GM06990 (cell line): Measurements from ENCODE around the gene KIF2A.

Source experiments
- DNase-seq: peaks from one replicate; pipeline ENCODE4 v3.0.0-alpha.2; 2011; ENCODE audit not compliant: insufficient read length; ENCODE audit errors: extremely low read depth
- H3K27me3 ChIP-seq: replicated peaks from 2 replicates; pipeline ENCODE4 v1.6.0; 2011; ENCODE audit warnings: low read length; ENCODE audit not compliant: control insufficient read depth, insufficient read depth
- H3K36me3 ChIP-seq: 2 replicates; pipeline ENCODE4 v1.5.1; 2011; ENCODE audit warnings: low read length; ENCODE audit not compliant: control insufficient read depth, insufficient read depth
- H3K4me3 ChIP-seq: replicated peaks from 2 replicates; pipeline ENCODE4 v1.5.1; 2011; ENCODE audit warnings: low read depth, mild to moderate bottlenecking, control low read depth, low read length
- TF ChIP-seq, protein P1 (sequence below): IDR thresholded peaks from 2 replicates; pipeline ENCODE4 v1.5.1; 2011; ENCODE audit warnings: low read length, control low read depth, mild to moderate bottlenecking, inconsistent platforms; ENCODE audit not compliant: insufficient read depth, poor library complexity, severe bottlenecking

KIF2A gene

DNA sequence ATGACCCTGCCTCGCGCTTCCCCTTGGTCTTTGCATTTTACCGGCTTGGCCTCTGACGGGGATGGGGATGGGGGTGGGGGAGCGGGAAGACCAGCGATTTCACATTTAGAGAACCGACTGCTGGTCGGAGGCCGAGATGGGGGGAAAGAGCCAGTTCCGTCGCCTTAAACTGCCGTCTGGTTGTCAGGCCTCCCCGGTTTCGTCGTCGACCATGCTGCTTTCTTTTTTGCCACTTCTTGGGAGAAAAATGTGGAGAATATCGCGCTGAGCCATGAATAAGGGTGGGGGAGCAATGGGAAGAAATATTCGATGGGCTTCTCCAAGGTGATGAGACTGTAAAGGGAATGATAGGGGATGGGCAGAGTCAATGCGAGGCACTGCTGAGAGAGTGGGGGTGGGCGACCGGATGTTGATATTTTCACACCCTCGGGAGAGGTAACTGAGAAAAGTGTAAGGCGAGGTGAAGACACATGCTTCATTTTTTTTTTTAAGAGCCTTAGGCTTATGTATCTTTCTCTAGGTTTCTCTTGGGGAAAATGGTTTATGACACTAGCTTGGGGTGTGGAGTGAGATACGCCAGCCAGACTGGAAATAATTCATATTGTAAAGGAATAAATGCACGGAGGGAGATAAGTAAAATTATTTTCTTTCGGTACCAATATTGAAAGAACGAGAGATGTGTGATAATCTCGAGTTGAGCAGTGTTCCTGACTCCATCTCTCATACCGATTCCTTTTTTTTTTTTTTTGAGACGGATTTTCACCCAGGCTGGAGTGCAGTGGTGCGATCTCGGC, 1.1 kb downstream of the KIF2A start:
- peak; percentile 72 for DNase-seq
- TF ChIP-seq, protein P1, sequence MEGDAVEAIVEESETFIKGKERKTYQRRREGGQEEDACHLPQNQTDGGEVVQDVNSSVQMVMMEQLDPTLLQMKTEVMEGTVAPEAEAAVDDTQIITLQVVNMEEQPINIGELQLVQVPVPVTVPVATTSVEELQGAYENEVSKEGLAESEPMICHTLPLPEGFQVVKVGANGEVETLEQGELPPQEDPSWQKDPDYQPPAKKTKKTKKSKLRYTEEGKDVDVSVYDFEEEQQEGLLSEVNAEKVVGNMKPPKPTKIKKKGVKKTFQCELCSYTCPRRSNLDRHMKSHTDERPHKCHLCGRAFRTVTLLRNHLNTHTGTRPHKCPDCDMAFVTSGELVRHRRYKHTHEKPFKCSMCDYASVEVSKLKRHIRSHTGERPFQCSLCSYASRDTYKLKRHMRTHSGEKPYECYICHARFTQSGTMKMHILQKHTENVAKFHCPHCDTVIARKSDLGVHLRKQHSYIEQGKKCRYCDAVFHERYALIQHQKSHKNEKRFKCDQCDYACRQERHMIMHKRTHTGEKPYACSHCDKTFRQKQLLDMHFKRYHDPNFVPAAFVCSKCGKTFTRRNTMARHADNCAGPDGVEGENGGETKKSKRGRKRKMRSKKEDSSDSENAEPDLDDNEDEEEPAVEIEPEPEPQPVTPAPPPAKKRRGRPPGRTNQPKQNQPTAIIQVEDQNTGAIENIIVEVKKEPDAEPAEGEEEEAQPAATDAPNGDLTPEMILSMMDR = no peak
- H3K4me3 ChIP-seq = peak overlapping the region; percentile 90
- no peaks in the 10 kb centered on the region for H3K36me3 ChIP-seq
- no peaks in the 10 kb centered on the region for H3K27me3 ChIP-seq

DNA sequence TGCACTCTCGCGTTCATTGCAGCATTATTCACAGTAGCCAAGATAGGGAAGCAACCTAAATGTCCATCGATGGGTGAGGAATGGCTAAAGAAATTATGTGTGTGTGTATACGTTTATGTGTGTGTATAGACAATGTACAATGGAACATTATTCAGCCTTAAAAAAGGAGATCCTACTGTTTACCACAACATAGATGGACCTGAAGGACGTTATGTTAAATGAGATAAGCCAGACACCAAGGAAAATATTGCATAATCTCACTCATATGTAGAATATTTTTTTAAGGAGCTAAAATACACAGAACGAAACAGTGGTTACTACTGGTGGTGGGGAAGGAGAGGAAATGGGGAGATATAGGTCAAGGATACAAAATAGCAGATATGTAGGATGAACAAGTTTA, 2.4 kb downstream of the KIF2A start:
- H3K36me3 ChIP-seq = no peaks in the 10 kb centered on the region
- no peaks in the 10 kb centered on the region for H3K27me3 ChIP-seq
- TF ChIP-seq, protein P1 = no peak
- DNase-seq = no peak
- H3K4me3 ChIP-seq = peak overlapping the region; percentile 90

DNA sequence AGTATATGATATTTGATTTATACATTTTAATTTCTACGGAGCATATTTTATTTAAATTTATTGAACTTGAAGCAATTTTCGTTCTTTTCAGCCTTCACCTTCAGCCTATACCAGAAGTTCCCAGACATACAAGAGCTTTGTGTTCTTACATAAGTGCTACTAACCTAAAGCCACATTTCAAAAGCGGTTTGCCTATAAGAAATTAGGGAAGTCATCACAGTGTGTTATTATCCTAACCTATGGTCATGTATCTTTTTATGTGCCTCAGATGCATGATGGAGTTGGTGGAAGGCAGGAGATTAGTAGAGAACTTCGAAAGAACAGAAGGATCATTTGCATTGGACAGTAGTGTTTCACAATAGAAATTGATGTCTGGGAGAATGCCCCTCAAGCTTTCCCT, 3.1 kb downstream of the KIF2A start:
- TF ChIP-seq, protein P1 = no peak
- H3K27me3 ChIP-seq = no peaks in the 10 kb centered on the region
- DNase-seq = no peak
- H3K36me3 ChIP-seq = no peaks in the 10 kb centered on the region
- no peak overlapping the region for H3K4me3 ChIP-seq

DNA sequence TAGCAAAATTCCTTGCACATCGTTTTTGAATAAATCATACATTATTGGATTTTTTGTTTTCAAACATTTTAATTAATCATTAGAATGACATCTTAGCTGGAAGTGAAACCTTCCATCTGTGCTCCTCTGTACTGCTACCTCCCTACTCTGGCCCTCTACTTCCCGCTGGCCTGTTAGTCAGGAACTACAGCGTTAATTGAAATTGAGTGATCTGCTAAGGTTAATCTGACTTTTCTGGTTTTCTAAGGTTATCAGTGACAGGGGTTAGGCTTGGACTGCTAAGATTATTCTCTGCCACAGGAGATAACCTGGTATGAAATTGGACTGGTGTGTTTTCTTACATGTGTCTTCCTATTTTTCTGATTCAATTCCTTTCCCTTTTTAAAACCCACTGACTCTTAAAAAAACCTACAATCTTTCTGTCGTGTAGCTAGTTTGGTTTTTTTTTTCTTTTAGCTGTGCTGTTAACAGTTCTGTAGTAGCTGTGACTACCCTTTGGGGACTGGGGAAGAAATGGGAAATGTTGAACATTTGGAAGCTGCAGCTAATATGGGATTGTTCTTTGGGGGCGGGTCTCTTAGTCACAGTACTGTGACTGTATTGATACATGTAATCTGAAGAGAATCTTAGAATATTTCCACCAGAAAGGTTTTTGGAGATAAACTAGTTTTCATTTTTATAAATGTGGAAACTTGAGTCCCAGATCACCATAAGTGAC, 4.6 kb downstream of the KIF2A start:
- Histone ChIP-seq H3K27me3 (no peaks in the 10 kb centered on the region), H3K36me3 (no peaks in the 10 kb centered on the region), H3K4me3 (no peak overlapping the region)
- TF ChIP-seq, protein P1 = no peak
- DNase-seq = no peak

DNA sequence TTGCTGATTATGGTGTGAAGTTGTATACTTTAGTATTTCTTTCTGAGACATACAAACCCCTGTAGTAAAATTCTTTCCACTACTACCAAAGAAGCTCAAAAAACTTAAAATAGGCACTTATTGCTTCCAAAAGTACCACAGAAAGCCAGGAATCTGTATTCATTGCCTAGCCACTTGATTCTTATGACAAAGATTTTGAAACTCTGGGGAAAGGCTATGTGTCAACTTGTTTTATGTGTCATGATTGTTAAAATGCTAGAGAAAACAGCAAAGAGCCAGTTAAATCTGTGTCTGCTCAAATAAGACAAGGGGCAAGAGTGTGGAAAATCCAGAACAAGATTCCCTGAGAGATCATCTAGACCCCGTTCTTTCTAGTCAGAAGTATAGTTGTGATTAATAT, 6.0 kb downstream of the KIF2A start:
- no peaks in the 10 kb centered on the region for H3K36me3 ChIP-seq
- H3K4me3 ChIP-seq = no peak overlapping the region
- H3K27me3 ChIP-seq = no peaks in the 10 kb centered on the region
- TF ChIP-seq, protein P1 = no peak
- DNase-seq = no peak
